SK-N-MC (cell line): ENCODE results near the gene CHST9.

ENCODE experiments used
- EZH2 ChIP-seq: fragments of 200-600 bp; sonication (generic); IDR thresholded peaks from one replicate; pipeline ENCODE4 v1.6.1; 2017; ENCODE audit warnings: antibody characterized with exemption
- POLR2AphosphoS5 ChIP-seq: IDR thresholded peaks from 2 replicates; pipeline ENCODE4 v1.6.1; 2012; ENCODE audit warnings: mild to moderate bottlenecking, low read depth, low read length, borderline replicate concordance

- TF ChIP-seq POLR2AphosphoS5 = no peak
- TF ChIP-seq EZH2 = no peak
Observed at GRCh38 chr18:26930630-26931029, 254.5 kb downstream of the CHST9 start.
